Transverse colon (tissue), 4 donors: Measurements from ENCODE around the gene SLC25A1. TPM values are rescaled to one million over a fixed set of nuclear protein-coding genes. Genes with fewer than 3 reads are reported as not detected.

Source experiments
- DNase-seq: peaks from one replicate; pipeline ENCODE4 v3.0.0-alpha.2; 2019
- H3K27ac ChIP-seq, 4 donors: fragments of 200-600 bp; sonication (generic); 2 replicates each; pipeline ENCODE4 v1.5.1; 2016 to 2018; ENCODE audit warnings: inconsistent platforms in 4 of 4
- H3K27me3 ChIP-seq: fragments of 200-600 bp; sonication (generic); 2 replicates; pipeline ENCODE4 v1.5.1; 2017; ENCODE audit warnings: inconsistent platforms
- H3K36me3 ChIP-seq, 4 donors: fragments of 200-600 bp; sonication (generic); 2 replicates each; pipeline ENCODE4 v1.5.1; 2017 to 2019; ENCODE audit warnings: inconsistent platforms in 4 of 4
- H3K4me1 ChIP-seq, 4 donors: fragments of 200-600 bp; sonication (generic); 2 replicates each; pipeline ENCODE4 v1.5.1; 2017 to 2020; ENCODE audit warnings: inconsistent platforms in 4 of 4
- H3K4me3 ChIP-seq, 4 donors: fragments of 200-600 bp; sonication (generic); 1 replicate in 1 of 4; 2 replicates in 3 of 4; pipeline versions ENCODE4 v1.5.1 to v1.6.1; 2017 to 2019; ENCODE audit warnings: inconsistent platforms in 4 of 4
- H3K9me3 ChIP-seq, 2 donors: fragments of 200-600 bp; sonication (generic); 2 replicates each; pipeline ENCODE4 v1.5.1; 2017 to 2019; ENCODE audit warnings: inconsistent platforms in 2 of 2
- EP300 ChIP-seq: sonication (generic); formaldehyde crosslinking; IDR thresholded peaks from one replicate; pipeline ENCODE4 v1.6.1; 2017; ENCODE audit warnings: antibody characterized with exemption, low read depth
- POLR2A ChIP-seq: fragments of 450-650 bp; IDR thresholded peaks from one replicate; pipeline ENCODE4 v1.6.1; 2016; ENCODE audit warnings: antibody characterized with exemption, mild to moderate bottlenecking, moderate library complexity
- POLR2AphosphoS5 ChIP-seq, 3 donors: sonication (generic); formaldehyde crosslinking; IDR thresholded peaks; one replicate each; pipeline ENCODE4 v1.6.1; 2016; ENCODE audit warnings: antibody characterized with exemption in 3 of 3
- WGBS, 2 donors: methylation state at CpG; one replicate each; pipeline ENCODE4 v1.1.5; 2018; ENCODE audit warnings: low coverage in 1 of 2; 5-methylcytosine and 5-hydroxymethylcytosine counted together
- in situ Hi-C, 4 donors: fragments of 200-750 bp; cut with MboI; loops; one replicate each; pipeline versions ENCODE4 v1.15.0 to v1.15.1; 2017; ENCODE audit warnings: low sequenced_read_pairs in 3 of 4, low pct_ligation_motif_present in 1 of 4, low pct_unique_long_range_greater_than_20kb in 1 of 4
- intact Hi-C: fragments of 100-400 bp; cut with DNase I; formaldehyde crosslinking; loops from one replicate; pipeline ENCODE4 v1.15.1; 2023; ENCODE audit warnings: low total_unique reads
- total RNA-seq, 4 donors: library from RNA; depleted of rRNA; stranded (reverse); fragments of >200 nt; gene quantifications; one replicate each; pipeline ENCODE4 v1.1.0, GENCODE V29; 2016
- TF ChIP-seq, protein P1 (sequence below), 5 experiments: fragments of 200-600 bp in 3 of 5; fragments of 450-650 bp in 2 of 5; sonication (generic) in 3 of 5; IDR thresholded peaks; 1 replicate in 2 of 5; 2 replicates in 3 of 5; pipeline ENCODE4 v1.5.1; 2016 to 2017; ENCODE audit warnings: antibody characterized with exemption in 5 of 5, inconsistent platforms in 3 of 5, mild to moderate bottlenecking in 2 of 5, moderate library complexity in 1 of 5

SLC25A1 gene
- total RNA-seq, 4 donors from 2014 or later: 80.2 to 146 (median 132) TPM

DNA sequence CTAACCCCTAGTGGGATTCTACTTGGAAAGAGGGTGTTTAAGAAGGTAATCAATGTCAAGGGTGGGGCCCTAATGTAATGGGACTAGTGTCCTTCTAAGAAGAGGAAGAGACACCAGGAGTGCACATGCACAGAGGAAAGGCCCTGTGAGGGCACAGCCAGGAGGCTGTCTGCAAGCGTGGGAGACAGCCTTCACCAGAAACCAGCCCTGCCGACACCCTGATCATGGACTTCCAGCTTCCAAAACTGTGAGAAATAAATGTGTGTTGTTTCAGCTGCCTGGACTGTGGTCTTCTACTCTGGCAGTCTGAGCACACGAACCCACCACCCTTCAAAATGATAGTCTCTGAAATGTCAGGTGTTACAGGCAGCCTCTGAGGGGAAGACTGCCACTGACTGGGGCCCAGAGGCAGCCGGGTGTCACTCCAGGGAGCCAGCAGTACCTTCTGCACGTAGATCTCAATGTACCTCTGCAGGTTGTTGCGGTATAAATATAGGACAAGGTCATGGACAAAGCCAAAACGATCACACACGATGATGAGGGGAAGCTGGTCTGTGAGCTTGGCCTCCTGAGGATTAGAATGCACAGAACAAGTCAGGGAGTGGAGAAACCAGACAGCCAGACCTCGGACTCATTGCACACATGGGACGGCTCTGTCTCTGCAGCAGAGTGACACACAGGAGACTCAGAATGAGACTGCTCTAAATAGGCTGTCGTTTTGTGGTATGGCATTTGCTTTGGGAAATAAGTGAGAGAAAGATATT, 43.9 kb upstream of the SLC25A1 start:
- H3K27me3 ChIP-seq: no peaks in the 10 kb centered on the region
- intact Hi-C loops (no loop called here), in situ Hi-C loops (loop anchor here in 1 of 4 donors (25.0 kb wide), 1 partner anchor 415 kb away; no protein-coding TSS in a partner anchor)
- no peak overlapping the region for H3K27ac ChIP-seq
- TF ChIP-seq, protein P1, sequence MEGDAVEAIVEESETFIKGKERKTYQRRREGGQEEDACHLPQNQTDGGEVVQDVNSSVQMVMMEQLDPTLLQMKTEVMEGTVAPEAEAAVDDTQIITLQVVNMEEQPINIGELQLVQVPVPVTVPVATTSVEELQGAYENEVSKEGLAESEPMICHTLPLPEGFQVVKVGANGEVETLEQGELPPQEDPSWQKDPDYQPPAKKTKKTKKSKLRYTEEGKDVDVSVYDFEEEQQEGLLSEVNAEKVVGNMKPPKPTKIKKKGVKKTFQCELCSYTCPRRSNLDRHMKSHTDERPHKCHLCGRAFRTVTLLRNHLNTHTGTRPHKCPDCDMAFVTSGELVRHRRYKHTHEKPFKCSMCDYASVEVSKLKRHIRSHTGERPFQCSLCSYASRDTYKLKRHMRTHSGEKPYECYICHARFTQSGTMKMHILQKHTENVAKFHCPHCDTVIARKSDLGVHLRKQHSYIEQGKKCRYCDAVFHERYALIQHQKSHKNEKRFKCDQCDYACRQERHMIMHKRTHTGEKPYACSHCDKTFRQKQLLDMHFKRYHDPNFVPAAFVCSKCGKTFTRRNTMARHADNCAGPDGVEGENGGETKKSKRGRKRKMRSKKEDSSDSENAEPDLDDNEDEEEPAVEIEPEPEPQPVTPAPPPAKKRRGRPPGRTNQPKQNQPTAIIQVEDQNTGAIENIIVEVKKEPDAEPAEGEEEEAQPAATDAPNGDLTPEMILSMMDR (IDR thresholded peaks at IDR 0.05): no peak
- no peak for TF ChIP-seq POLR2AphosphoS5 (IDR thresholded peaks at IDR 0.05)
- no peak for TF ChIP-seq POLR2A
- TF ChIP-seq EP300: no peak
- 79 to 87% methylated on average over 3 to 11 of the region's 11 CpGs for WGBS, 2 donors
- no peaks in the 10 kb centered on the region for H3K9me3 ChIP-seq
- H3K4me3 ChIP-seq: no peak overlapping the region
- H3K36me3 ChIP-seq: no peaks in the 10 kb centered on the region
- no peak for DNase-seq
- peaks cover 0 to 5% (median 0%) of the 10 kb centered on the region in 4 donors for H3K4me1 ChIP-seq

DNA sequence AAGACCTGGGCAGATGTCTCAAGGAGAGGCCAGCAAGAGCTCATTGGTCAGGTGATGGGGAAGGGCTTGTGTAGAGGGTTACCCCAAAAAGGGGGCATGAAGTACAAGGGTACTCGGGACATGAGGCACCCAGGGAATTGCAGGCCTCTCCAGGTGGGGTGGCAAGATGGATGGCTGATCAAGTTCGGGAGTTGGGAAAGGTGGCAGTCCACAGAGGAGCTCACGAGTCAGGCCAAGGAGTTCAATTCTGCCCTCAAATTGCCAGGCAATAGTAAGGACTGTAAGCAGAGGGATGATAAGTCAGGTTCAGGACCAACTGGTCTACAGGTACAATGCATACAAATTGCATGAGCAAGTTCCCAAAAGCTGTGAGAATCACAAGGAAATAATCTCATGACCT, 42.3 kb upstream of the SLC25A1 start:
- no peak for DNase-seq
- peaks cover 0 to 5% (median 0%) of the 10 kb centered on the region in 4 donors for H3K4me1 ChIP-seq
- H3K27ac ChIP-seq: no peak overlapping the region
- 85 to 100% methylated on average over 2 to 3 of the region's 3 CpGs for WGBS, 2 donors
- in situ Hi-C loops: loop anchor here in 1 of 4 donors (25.0 kb wide), 1 partner anchor 416 kb away; no protein-coding TSS in a partner anchor
- intact Hi-C loops: no loop called here
- H3K4me3 ChIP-seq: no peak overlapping the region
- no peaks in the 10 kb centered on the region for H3K27me3 ChIP-seq
- H3K9me3 ChIP-seq: no peaks in the 10 kb centered on the region
- H3K36me3 ChIP-seq: no peaks in the 10 kb centered on the region
- TF ChIP-seq POLR2A (no peak), POLR2AphosphoS5 (IDR thresholded peaks at IDR 0.05) (no peak), EP300 (no peak)
- TF ChIP-seq, protein P1 (IDR thresholded peaks at IDR 0.05): no peak

DNA sequence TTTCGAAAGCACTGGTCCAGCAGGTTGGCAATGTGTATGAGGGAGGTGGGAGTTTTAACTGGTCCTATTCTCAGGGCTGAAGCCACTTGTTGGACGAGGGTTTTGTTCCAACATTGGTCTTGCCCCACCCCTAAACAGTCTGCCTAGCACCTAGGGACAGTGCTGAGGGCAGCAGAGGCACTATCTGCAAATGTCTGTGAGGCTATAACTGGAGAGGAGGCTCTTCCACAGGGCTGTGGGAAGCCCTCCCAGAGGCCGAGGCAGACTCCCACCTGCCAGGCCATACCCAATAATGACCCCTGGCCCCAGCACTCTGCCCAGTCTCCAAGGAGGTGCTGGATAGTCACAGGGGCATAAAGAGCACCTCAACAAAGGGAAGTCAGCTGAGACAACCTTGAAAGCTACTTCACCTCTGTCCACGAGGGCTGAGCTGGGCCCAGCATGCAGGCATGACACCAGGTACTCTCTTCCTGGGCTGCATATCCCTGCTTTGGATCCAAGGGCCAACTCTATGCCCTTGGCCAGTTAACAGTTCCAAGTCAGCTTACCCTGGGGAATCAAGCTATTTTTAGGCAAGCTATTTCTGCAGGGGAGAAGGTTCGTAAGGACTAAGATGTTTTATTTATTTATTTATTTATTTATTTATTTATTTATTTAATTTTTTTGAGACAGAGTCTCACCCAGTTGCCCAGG, 40.2 kb upstream of the SLC25A1 start:
- intact Hi-C loops: no loop called here
- no peaks in the 10 kb centered on the region for H3K9me3 ChIP-seq
- TF ChIP-seq POLR2A (no peak), EP300 (no peak), POLR2AphosphoS5 (IDR thresholded peaks at IDR 0.05) (no peak)
- TF ChIP-seq, protein P1 (IDR thresholded peaks at IDR 0.05): no peak
- H3K27me3 ChIP-seq: no peaks in the 10 kb centered on the region
- H3K4me1 ChIP-seq: peaks cover 0 to 5% (median 0%) of the 10 kb centered on the region in 4 donors
- no peak overlapping the region for H3K4me3 ChIP-seq
- H3K36me3 ChIP-seq: no peaks in the 10 kb centered on the region
- H3K27ac ChIP-seq: no peak overlapping the region
- WGBS, 2 donors: 61 to 67% methylated on average over 2 to 5 of the region's 5 CpGs
- in situ Hi-C loops: loop anchor here in 1 of 4 donors (25.0 kb wide), 1 partner anchor 419 kb away; no protein-coding TSS in a partner anchor
- no peak for DNase-seq

DNA sequence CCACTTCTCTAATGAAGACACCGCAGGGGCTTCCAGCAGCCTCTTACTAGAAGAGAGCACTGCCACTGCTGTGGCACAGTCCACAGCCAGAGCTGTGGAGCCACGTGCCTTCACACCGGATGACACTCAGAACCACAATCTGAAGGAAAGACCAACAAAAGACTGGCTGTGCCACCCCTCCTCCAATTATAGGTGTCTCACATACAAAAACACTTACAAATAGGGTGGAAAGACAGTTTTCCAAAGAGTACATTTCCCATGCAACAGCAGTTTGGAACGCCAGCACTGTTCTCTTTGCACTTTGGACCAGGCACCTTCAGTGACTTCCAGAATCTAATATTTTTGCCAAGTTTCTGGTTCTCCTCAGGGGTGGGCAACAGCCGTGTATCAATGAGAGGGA, 38.0 kb upstream of the SLC25A1 start:
- WGBS, 2 donors: 92 to 100% methylated on average over 1 to 5 of the region's 5 CpGs
- DNase-seq: no peak
- no peak overlapping the region for H3K4me3 ChIP-seq
- no peaks in the 10 kb centered on the region for H3K27me3 ChIP-seq
- H3K4me1 ChIP-seq: peaks cover 0 to 5% (median 0%) of the 10 kb centered on the region in 4 donors
- no peaks in the 10 kb centered on the region for H3K9me3 ChIP-seq
- TF ChIP-seq EP300: no peak
- in situ Hi-C loops: loop anchor here in 1 of 4 donors (25.0 kb wide), 1 partner anchor 421 kb away; no protein-coding TSS in a partner anchor
- no peaks in the 10 kb centered on the region for H3K36me3 ChIP-seq
- intact Hi-C loops: no loop called here
- H3K27ac ChIP-seq: no peak overlapping the region
